Lower lobe of right lung (tissue), 2 donors: ENCODE measurements around the gene COL20A1. TPM values are rescaled to one million over a fixed set of nuclear protein-coding genes. Genes with fewer than 3 reads are reported as not detected.
A peak's percentile ranks its signal among the peaks of the same experiment; 100 is the strongest.

Source experiments
- ATAC-seq, 2 donors: fragments of 200-7000 bp; cut with Tn5 transposase; one replicate each; pipeline ENCODE4 v1.9.1; 2020 to 2022; ENCODE audit warnings: mild to moderate bottlenecking in 2 of 2, moderate library complexity in 2 of 2
- DNase-seq: peaks from one replicate; pipeline ENCODE4 v3.0.0-alpha.2; 2020
- H3K27ac ChIP-seq: fragments of 200-600 bp; one replicate; pipeline ENCODE4 v1.8.0; 2022
- H3K27me3 ChIP-seq: fragments of 200-600 bp; one replicate; pipeline ENCODE4 v1.8.0; 2022; ENCODE audit warnings: low read depth
- H3K36me3 ChIP-seq: fragments of 200-600 bp; one replicate; pipeline ENCODE4 v1.8.0; 2022; ENCODE audit warnings: mild to moderate bottlenecking
- H3K4me1 ChIP-seq: fragments of 200-600 bp; one replicate; pipeline ENCODE4 v1.8.0; 2022
- H3K4me3 ChIP-seq: fragments of 200-600 bp; one replicate; pipeline ENCODE4 v1.8.0; 2022; ENCODE audit warnings: mild to moderate bottlenecking
- H3K9me3 ChIP-seq: fragments of 200-600 bp; one replicate; pipeline ENCODE4 v1.8.0; 2022
- intact Hi-C: fragments of 100-400 bp; cut with DNase I; formaldehyde crosslinking; loops from one replicate; pipeline ENCODE4 v1.11.0; 2022
- total RNA-seq: library from RNA; stranded (reverse); fragmentation: NEBNext Ultra II Directional; extraction: Animal tissue kit (Norgen Biotek cat#: 25700); gene quantifications from one replicate; pipeline ENCODE4 v1.2.1, GENCODE V29; 2021
- TF ChIP-seq, protein P1 (sequence below): fragments of 200-600 bp; IDR thresholded peaks from one replicate; pipeline ENCODE4 v1.8.0; 2022; ENCODE audit warnings: antibody characterized with exemption, mild to moderate bottlenecking
- donor health status: DM: no; HTN: yes; CAD: no; lungs with severe emphysema.

COL20A1 gene
- total RNA-seq, 1 donor from 2014 or later: not detected

DNA sequence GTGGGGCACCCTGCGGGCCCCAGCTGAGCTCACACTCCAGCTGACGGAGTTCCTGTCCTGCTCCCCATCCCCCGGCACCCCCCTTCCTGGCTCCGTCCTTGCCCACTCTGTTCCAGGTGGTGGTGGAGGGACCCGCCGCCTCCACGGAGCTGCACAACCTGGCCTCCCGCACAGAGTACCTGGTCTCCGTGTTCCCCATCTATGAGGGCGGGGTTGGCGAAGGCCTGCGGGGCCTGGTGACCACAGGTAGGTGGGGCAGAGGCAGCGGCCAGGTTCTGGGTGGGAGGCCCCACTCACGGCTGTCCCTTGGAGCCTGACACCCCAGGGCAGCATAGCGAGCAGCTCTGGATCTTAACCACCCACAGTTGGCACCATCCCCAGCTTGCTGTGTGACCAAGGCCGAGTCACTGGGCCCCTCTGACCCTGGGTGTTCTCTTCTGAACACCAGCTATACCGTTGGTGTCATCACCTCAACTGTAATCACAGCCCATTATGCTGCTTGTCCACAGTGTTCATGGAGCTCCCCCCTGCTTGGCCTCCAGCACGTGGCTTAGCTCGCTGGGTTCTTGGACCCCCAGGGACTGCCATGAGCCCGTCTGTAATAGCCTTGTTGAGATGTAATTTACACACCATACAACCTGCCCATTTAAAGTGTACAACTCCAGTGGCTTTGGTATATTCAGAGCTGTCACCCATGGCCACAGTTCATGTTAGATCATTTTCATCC, 17.4 kb downstream of the COL20A1 start:
- peaks cover 51% of the 10 kb centered on the region for H3K27me3 ChIP-seq
- DNase-seq: no peak

DNA sequence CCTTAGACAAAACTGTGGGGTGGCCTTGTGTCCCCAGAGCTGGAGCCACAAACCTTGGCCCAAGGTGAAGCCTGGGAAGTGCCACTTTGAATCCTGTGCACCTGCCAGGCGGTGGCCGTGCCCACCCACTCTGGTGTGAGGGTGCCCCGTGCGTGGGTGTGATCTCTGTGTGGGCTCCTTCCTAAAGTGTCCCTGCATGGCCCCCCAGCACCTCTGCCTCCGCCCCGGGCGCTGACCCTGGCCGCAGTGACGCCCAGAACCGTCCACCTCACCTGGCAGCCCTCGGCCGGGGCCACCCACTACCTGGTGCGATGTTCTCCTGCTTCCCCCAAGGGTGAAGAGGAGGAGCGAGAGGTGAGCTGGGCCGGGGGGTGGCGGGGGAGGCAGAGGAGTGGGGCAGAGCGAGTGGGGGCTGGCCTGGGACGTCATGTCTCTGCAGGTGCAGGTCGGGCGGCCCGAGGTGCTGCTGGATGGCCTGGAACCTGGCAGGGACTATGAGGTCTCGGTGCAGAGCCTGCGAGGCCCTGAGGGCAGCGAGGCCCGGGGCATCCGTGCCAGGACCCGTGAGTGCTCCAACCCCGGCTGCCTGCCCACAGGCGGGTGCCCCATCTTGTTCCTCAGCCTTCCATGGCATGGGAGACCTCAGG, 18.3 kb downstream of the COL20A1 start:
- Histone ChIP-seq H3K36me3 (no peaks in the 10 kb centered on the region), H3K4me3 (no peak overlapping the region), H3K27ac (no peak overlapping the region), H3K9me3 (no peaks in the 10 kb centered on the region), H3K27me3 (peaks cover 43% of the 10 kb centered on the region), H3K4me1 (peaks cover 16% of the 10 kb centered on the region)
- ATAC-seq: no peak
- intact Hi-C loops: no loop called here
- no peak for DNase-seq
- TF ChIP-seq, protein P1, sequence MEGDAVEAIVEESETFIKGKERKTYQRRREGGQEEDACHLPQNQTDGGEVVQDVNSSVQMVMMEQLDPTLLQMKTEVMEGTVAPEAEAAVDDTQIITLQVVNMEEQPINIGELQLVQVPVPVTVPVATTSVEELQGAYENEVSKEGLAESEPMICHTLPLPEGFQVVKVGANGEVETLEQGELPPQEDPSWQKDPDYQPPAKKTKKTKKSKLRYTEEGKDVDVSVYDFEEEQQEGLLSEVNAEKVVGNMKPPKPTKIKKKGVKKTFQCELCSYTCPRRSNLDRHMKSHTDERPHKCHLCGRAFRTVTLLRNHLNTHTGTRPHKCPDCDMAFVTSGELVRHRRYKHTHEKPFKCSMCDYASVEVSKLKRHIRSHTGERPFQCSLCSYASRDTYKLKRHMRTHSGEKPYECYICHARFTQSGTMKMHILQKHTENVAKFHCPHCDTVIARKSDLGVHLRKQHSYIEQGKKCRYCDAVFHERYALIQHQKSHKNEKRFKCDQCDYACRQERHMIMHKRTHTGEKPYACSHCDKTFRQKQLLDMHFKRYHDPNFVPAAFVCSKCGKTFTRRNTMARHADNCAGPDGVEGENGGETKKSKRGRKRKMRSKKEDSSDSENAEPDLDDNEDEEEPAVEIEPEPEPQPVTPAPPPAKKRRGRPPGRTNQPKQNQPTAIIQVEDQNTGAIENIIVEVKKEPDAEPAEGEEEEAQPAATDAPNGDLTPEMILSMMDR: no peak

More for the DNA sequence above, 17.4 kb downstream of the COL20A1 start:
- Histone ChIP-seq H3K4me1 (peaks cover 16% of the 10 kb centered on the region), H3K4me3 (no peak overlapping the region), H3K27ac (no peak overlapping the region), H3K9me3 (no peaks in the 10 kb centered on the region), H3K36me3 (no peaks in the 10 kb centered on the region)
- TF ChIP-seq, protein P1: no peak
- no peak for ATAC-seq
- intact Hi-C loops: no loop called here

DNA sequence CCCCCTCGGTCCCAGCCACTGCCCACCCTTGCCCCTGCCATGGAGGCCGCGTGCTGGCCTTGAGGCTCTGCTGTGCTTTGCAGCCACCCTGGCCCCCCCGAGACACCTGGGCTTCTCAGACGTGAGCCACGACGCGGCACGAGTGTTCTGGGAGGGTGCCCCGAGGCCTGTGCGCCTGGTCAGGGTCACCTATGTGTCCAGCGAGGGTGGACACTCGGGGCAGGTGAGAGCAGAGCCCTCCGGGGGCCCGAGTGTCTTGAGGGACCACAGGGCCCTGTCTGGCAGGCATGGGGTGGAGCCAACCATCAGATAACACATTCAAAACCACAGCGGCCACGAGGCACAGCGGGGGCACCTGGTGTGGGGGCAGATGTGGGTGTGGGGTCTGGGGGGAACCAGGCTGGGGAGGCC, 18.9 kb downstream of the COL20A1 start:
- no peaks in the 10 kb centered on the region for H3K36me3 ChIP-seq
- H3K4me3 ChIP-seq: no peak overlapping the region
- H3K4me1 ChIP-seq: peaks cover 16% of the 10 kb centered on the region
- intact Hi-C loops: no loop called here
- H3K9me3 ChIP-seq: no peaks in the 10 kb centered on the region
- H3K27me3 ChIP-seq: peaks cover 42% of the 10 kb centered on the region
- TF ChIP-seq, protein P1: no peak
- ATAC-seq: no peak
- H3K27ac ChIP-seq: no peak overlapping the region
- DNase-seq: no peak

DNA sequence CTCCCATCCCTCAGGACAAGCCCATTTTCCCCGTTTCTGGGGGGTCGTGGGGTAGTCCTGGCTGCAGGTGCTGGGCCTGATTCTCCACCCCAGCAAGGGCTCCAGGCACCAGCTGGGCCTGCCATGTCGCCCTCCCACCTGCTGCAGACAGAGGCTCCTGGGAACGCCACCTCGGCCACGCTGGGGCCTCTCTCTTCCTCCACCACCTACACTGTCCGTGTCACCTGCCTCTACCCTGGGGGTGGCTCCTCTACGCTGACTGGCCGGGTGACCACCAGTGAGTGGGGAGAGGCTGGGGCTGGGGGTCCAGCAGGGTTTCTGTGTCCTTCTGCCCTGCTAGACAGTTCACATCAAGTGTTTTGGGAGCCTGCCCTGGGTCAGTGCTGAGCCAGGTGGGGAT, 19.3 kb downstream of the COL20A1 start:
- Histone ChIP-seq H3K27me3 (peaks cover 37% of the 10 kb centered on the region), H3K4me1 (peaks cover 16% of the 10 kb centered on the region), H3K4me3 (no peak overlapping the region), H3K9me3 (no peaks in the 10 kb centered on the region), H3K36me3 (no peaks in the 10 kb centered on the region), H3K27ac (no peak overlapping the region)
- TF ChIP-seq, protein P1: no peak
- ATAC-seq: no peak
- intact Hi-C loops: no loop called here
- DNase-seq: no peak

DNA sequence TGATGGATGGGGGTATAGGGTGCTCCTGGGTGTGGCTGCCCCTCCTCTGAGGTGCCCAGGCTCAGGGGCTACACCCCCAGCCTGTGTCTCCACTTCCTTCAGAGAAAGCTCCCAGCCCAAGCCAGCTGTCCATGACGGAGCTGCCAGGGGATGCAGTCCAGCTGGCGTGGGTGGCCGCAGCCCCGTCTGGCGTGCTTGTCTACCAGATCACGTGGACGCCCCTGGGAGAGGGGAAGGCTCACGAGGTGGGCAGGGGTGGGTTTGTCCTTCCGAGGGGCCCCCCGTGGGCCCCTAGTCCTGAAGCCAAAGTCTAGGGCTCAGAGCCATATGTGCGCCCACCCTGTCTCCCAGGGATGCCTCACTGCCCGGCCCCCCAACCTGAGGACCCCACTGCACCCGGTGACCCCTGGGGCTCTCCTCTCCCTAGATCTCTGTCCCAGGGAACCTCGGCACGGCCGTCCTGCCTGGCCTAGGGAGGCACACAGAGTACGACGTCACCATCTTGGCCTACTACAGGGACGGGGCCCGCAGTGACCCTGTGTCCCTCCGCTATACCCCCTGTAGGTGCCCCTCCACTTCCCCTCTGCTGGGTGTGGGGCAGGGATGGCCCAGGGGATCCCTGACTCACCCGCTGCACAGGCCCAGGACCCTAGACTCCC, 19.8 kb downstream of the COL20A1 start:
- Histone ChIP-seq H3K36me3 (no peaks in the 10 kb centered on the region), H3K27ac (no peak overlapping the region), H3K9me3 (no peaks in the 10 kb centered on the region), H3K27me3 (peaks cover 32% of the 10 kb centered on the region), H3K4me3 (no peak overlapping the region), H3K4me1 (peaks cover 16% of the 10 kb centered on the region)
- TF ChIP-seq, protein P1: no peak
- intact Hi-C loops: no loop called here
- DNase-seq (no peak), ATAC-seq (peak in 1 of 2 donors; percentile 6)
